ENCODE results near the gene TANGO6. TPM values are rescaled to one million over a fixed set of nuclear protein-coding genes. Genes with fewer than 3 reads are reported as not detected.

Gene TANGO6
- total RNA-seq, 1 donor from 2014 or later, result 21.1 TPM

DNA sequence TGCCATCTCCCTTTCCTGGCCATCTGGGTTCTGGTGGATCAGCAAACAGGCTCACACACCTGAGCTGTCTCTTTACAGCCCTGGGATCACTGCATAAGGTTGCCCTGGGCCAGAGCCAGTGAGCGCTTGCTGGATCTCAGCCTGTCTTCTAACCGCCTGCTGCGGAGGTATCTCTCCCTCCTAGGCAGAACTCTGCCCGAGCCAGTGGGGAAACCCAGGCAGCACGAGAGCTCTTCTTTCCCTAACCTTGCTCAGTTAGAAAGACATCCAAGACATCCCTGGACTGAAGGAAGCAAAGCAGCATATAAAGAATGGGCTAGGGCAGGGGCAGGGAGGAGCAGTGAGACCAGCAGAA lies 268.5 kb downstream of the TANGO6 start:
- TF ChIP-seq, protein P1, sequence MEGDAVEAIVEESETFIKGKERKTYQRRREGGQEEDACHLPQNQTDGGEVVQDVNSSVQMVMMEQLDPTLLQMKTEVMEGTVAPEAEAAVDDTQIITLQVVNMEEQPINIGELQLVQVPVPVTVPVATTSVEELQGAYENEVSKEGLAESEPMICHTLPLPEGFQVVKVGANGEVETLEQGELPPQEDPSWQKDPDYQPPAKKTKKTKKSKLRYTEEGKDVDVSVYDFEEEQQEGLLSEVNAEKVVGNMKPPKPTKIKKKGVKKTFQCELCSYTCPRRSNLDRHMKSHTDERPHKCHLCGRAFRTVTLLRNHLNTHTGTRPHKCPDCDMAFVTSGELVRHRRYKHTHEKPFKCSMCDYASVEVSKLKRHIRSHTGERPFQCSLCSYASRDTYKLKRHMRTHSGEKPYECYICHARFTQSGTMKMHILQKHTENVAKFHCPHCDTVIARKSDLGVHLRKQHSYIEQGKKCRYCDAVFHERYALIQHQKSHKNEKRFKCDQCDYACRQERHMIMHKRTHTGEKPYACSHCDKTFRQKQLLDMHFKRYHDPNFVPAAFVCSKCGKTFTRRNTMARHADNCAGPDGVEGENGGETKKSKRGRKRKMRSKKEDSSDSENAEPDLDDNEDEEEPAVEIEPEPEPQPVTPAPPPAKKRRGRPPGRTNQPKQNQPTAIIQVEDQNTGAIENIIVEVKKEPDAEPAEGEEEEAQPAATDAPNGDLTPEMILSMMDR (conservative IDR thresholded peaks at IDR 0.05), result no peak
- no peak for DNase-seq (ENCODE audit: low read depth, low spot score)
- Mint-ChIP-seq H3K27ac (ENCODE audit: unreplicated experiment) (no peak overlapping the region), H3K27me3 (ENCODE audit: low read depth) (peaks cover 27% of the 10 kb centered on the region), H3K4me3 (no peak overlapping the region), H3K4me1 (peaks cover 16% of the 10 kb centered on the region), H3K9me3 (no peaks in the 10 kb centered on the region), H3K36me3 (ENCODE audit: low read depth) (peaks cover 13% of the 10 kb centered on the region)

DNA sequence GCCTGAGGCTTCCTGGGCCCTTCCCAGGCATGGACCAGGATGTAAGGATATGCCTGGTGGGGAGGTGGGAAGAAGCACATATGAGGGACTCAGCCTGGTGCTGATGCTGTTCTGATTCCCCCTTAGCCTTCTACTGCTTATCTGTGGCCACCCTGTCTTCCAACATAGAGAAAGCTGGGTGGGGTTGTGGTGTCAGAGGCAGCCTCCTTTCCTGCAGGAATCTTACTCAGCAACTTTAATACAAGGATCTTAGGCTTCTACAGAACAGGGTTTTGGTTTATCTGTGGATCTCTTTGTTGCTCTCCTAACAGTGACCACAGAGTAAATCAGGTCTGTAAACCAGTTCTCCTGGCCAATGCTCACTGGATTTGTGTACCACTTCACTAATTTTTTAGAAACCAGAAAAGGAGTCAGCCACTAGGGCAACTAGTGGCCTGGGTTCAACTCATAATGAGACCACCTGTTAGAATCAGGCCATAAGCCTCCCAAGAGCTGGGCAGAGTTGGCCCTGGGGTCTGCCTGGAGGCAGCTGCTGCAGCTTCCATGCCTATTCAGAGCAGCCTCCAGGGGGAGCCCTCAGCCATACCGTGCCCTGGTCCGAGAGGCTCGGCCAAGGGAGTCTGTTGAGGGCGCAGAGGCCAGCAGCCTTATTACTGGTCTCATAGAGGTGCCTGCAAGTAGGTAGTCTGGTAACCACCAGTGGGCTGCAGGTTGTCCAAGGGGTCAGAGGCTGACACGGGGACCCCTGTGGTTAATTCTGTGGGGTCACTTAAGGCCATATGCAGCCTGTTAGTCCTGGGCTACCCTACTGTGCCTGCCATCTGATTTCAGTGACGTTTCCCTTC lies 269.2 kb downstream of the TANGO6 start:
- Mint-ChIP-seq H3K4me1 (peaks cover 16% of the 10 kb centered on the region), H3K36me3 (ENCODE audit: low read depth) (peaks cover 13% of the 10 kb centered on the region), H3K27ac (ENCODE audit: unreplicated experiment) (no peak overlapping the region), H3K9me3 (no peaks in the 10 kb centered on the region), H3K4me3 (peak overlapping the region; percentile 70), H3K27me3 (ENCODE audit: low read depth) (peaks cover 22% of the 10 kb centered on the region)
- peak; percentile 77 for DNase-seq (ENCODE audit: low read depth, low spot score)
- TF ChIP-seq, protein P1 (conservative IDR thresholded peaks at IDR 0.05), result peak; percentile 74

DNA sequence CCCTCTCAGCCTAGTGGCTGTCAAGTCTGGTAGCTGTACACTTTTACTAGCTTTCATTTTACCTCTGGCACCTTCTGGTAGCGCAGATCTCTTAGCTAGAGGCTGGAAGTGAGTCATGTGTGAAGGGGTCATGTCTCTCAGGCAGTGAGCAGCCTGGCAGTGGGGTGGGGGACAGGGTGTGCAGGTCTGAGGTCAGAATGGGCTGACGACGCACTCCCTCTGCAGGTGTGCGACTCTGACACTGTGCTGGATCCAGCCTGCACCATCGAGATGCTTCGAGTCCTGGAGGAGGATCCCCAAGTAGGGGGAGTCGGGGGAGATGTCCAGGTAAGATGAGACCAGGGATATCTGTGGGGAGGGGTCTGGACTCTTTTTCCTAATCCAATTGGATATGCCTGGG lies 269.9 kb downstream of the TANGO6 start:
- TF ChIP-seq, protein P1 (conservative IDR thresholded peaks at IDR 0.05), result no peak
- H3K4me1 Mint-ChIP-seq, result peaks cover 10% of the 10 kb centered on the region
- no peak overlapping the region for H3K27ac Mint-ChIP-seq (ENCODE audit: unreplicated experiment)
- DNase-seq (ENCODE audit: low read depth, low spot score), result no peak
- H3K4me3 Mint-ChIP-seq, result no peak overlapping the region
- H3K9me3 Mint-ChIP-seq, result no peaks in the 10 kb centered on the region
- peaks cover 17% of the 10 kb centered on the region for H3K36me3 Mint-ChIP-seq (ENCODE audit: low read depth)
- H3K27me3 Mint-ChIP-seq (ENCODE audit: low read depth), result peaks cover 15% of the 10 kb centered on the region

DNA sequence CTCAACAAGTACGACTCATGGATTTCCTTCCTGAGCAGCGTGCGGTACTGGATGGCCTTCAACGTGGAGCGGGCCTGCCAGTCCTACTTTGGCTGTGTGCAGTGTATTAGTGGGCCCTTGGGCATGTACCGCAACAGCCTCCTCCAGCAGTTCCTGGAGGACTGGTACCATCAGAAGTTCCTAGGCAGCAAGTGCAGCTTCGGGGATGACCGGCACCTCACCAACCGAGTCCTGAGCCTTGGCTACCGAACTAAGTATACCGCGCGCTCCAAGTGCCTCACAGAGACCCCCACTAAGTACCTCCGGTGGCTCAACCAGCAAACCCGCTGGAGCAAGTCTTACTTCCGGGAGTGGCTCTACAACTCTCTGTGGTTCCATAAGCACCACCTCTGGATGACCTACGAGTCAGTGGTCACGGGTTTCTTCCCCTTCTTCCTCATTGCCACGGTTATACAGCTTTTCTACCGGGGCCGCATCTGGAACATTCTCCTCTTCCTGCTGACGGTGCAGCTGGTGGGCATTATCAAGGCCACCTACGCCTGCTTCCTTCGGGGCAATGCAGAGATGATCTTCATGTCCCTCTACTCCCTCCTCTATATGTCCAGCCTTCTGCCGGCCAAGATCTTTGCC lies 271.1 kb downstream of the TANGO6 start:
- H3K4me1 Mint-ChIP-seq, result peaks cover 4% of the 10 kb centered on the region
- no peak for DNase-seq (ENCODE audit: low read depth, low spot score)
- H3K9me3 Mint-ChIP-seq, result no peaks in the 10 kb centered on the region
- TF ChIP-seq, protein P1 (conservative IDR thresholded peaks at IDR 0.05), result no peak
- H3K27me3 Mint-ChIP-seq (ENCODE audit: low read depth), result peaks cover 4% of the 10 kb centered on the region
- no peak overlapping the region for H3K27ac Mint-ChIP-seq (ENCODE audit: unreplicated experiment)
- H3K36me3 Mint-ChIP-seq (ENCODE audit: low read depth), result peaks cover 20% of the 10 kb centered on the region
- H3K4me3 Mint-ChIP-seq, result no peak overlapping the region

DNA sequence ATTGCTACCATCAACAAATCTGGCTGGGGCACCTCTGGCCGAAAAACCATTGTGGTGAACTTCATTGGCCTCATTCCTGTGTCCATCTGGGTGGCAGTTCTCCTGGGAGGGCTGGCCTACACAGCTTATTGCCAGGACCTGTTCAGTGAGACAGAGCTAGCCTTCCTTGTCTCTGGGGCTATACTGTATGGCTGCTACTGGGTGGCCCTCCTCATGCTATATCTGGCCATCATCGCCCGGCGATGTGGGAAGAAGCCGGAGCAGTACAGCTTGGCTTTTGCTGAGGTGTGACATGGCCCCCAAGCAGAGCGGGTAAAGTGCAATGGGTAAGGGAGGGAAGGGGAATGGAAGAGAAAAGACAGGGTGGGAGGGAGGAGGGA lies 271.6 kb downstream of the TANGO6 start:
- Mint-ChIP-seq H3K9me3 (no peaks in the 10 kb centered on the region), H3K27me3 (ENCODE audit: low read depth) (peaks cover 3% of the 10 kb centered on the region), H3K4me3 (no peak overlapping the region), H3K36me3 (ENCODE audit: low read depth) (peaks cover 18% of the 10 kb centered on the region), H3K4me1 (peaks cover 4% of the 10 kb centered on the region), H3K27ac (ENCODE audit: unreplicated experiment) (no peak overlapping the region)
- DNase-seq (ENCODE audit: low read depth, low spot score), result no peak
- TF ChIP-seq, protein P1 (conservative IDR thresholded peaks at IDR 0.05), result no peak

Measured in neural crest cell (in vitro differentiated cells).